Endodermal cell (in vitro differentiated cells): Measurements from ENCODE around the gene KRT20. TPM values are rescaled to one million over a fixed set of nuclear protein-coding genes. Genes with fewer than 3 reads are reported as not detected.

Experiments used
- DNase-seq: peaks from one replicate; pipeline ENCODE4 v3.0.0-alpha.2; 2017
- H3K27ac ChIP-seq: 2 replicates; pipeline ENCODE4 v1.5.1; 2013; ENCODE audit warnings: mild to moderate bottlenecking, low read depth, low read length, moderate library complexity
- H3K27me3 ChIP-seq: 2 replicates; pipeline ENCODE4 v1.6.1; 2013; ENCODE audit warnings: mild to moderate bottlenecking, low read length, moderate library complexity; ENCODE audit not compliant: insufficient read depth, control insufficient read depth, poor library complexity, severe bottlenecking
- H3K36me3 ChIP-seq: 2 replicates; pipeline ENCODE4 v1.7.0; 2013; ENCODE audit warnings: mild to moderate bottlenecking, low read length, moderate library complexity; ENCODE audit not compliant: control insufficient read depth, insufficient read depth
- H3K4me1 ChIP-seq: one replicate; pipeline ENCODE4 v1.7.0; 2013; ENCODE audit warnings: low read length; ENCODE audit not compliant: control insufficient read depth, insufficient read depth
- H3K4me3 ChIP-seq: 2 replicates; pipeline ENCODE4 v1.5.1; 2013; ENCODE audit warnings: mild to moderate bottlenecking, low read length, moderate library complexity
- H3K9ac ChIP-seq: 2 replicates; pipeline ENCODE4 v1.6.1; 2013; ENCODE audit warnings: mild to moderate bottlenecking, low read length, moderate library complexity; ENCODE audit not compliant: poor library complexity, severe bottlenecking; ENCODE audit errors: extremely low read depth
- H3K9me3 ChIP-seq: 2 replicates; pipeline ENCODE4 v1.6.1; 2013; ENCODE audit warnings: mild to moderate bottlenecking, low read length, moderate library complexity; ENCODE audit not compliant: control insufficient read depth
- H3K27ac Mint-ChIP-seq: 2 replicates; pipeline ENCODE4 v1.8.0; 2020; ENCODE audit warnings: mixed read lengths
- H3K27me3 Mint-ChIP-seq: 2 replicates; pipeline ENCODE4 v1.8.0; 2021; ENCODE audit warnings: mild to moderate bottlenecking, mixed read lengths; ENCODE audit not compliant: insufficient read depth
- H3K36me3 Mint-ChIP-seq: 2 replicates; pipeline ENCODE4 v1.8.0; 2020; ENCODE audit warnings: low read depth, mixed read lengths
- H3K4me1 Mint-ChIP-seq: 2 replicates; pipeline ENCODE4 v1.8.0; 2020; ENCODE audit warnings: mixed read lengths
- H3K4me3 Mint-ChIP-seq: 2 replicates; pipeline ENCODE4 v1.8.0; 2020; ENCODE audit warnings: mild to moderate bottlenecking, moderate library complexity, mixed read lengths
- H3K9me3 Mint-ChIP-seq: 2 replicates; pipeline ENCODE4 v1.8.0; 2020; ENCODE audit warnings: mild to moderate bottlenecking, mixed read lengths
- WGBS, 2 experiments: methylation state at CpG; one replicate each; pipeline versions ENCODE4 v1.1.5 to v1.1.7; 2013; ENCODE audit warnings: missing lambda C conversion rate in 2 of 2, mixed read lengths in 1 of 2; ENCODE audit not compliant: insufficient coverage in 1 of 2, insufficient read length in 1 of 2; 5-methylcytosine and 5-hydroxymethylcytosine counted together
- total RNA-seq, 2 donors: library from RNA; stranded (reverse); fragmentation: NEBNext Ultra II Directional in 1 of 2; extraction: Animal tissue kit (Norgen Biotek cat#: 25700) in 1 of 2; gene quantifications; 2 replicates in 1 of 2; 3 replicates in 1 of 2; pipeline ENCODE4 v1.2.1, GENCODE V29; 2021
- TF ChIP-seq, protein P1 (sequence below): fragments of 200-600 bp; sonication (generic); conservative IDR thresholded peaks from 2 replicates; pipeline ENCODE4 v1.5.0; 2021; ENCODE audit warnings: antibody characterized with exemption, mild to moderate bottlenecking

Gene KRT20
- total RNA-seq, 2 donors from 2014 or later: not detected

DNA sequence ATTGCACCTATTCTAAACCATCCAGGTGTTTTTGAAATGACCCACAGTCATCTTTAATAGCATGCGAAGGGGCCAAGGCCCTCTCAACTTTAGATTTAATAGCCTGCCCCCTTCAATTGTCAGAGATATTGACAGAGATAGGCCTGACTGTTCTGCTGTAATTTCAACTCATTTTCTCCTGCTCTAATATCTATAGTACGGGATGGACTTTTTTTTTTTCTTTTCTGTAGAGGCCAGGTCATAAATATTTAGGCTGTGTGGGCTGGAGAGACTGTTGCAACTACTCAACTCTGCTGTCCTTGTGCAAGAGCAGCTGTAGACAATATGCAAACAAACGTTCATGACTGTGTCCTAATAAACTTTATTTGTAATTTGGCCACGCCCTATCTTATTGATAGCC lies 24.7 kb upstream of the KRT20 start:
- H3K36me3 Mint-ChIP-seq: no peaks in the 10 kb centered on the region
- Histone ChIP-seq H3K9me3 (no peaks in the 10 kb centered on the region), H3K36me3 (no peaks in the 10 kb centered on the region), H3K27ac (no peak overlapping the region), H3K27me3 (no peaks in the 10 kb centered on the region), H3K4me1 (no peaks in the 10 kb centered on the region), H3K9ac (no peak overlapping the region), H3K4me3 (no peak overlapping the region)
- H3K4me1 Mint-ChIP-seq: peaks cover 12% of the 10 kb centered on the region
- H3K9me3 Mint-ChIP-seq: no peaks in the 10 kb centered on the region
- TF ChIP-seq, protein P1, sequence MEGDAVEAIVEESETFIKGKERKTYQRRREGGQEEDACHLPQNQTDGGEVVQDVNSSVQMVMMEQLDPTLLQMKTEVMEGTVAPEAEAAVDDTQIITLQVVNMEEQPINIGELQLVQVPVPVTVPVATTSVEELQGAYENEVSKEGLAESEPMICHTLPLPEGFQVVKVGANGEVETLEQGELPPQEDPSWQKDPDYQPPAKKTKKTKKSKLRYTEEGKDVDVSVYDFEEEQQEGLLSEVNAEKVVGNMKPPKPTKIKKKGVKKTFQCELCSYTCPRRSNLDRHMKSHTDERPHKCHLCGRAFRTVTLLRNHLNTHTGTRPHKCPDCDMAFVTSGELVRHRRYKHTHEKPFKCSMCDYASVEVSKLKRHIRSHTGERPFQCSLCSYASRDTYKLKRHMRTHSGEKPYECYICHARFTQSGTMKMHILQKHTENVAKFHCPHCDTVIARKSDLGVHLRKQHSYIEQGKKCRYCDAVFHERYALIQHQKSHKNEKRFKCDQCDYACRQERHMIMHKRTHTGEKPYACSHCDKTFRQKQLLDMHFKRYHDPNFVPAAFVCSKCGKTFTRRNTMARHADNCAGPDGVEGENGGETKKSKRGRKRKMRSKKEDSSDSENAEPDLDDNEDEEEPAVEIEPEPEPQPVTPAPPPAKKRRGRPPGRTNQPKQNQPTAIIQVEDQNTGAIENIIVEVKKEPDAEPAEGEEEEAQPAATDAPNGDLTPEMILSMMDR: no peak
- H3K4me3 Mint-ChIP-seq: no peak overlapping the region
- 77 to 93% methylated on average over 2 to 4 of the region's 4 CpGs for WGBS, 2 experiments
- H3K27me3 Mint-ChIP-seq: peaks cover 29% of the 10 kb centered on the region
- no peak for DNase-seq
- H3K27ac Mint-ChIP-seq: no peak overlapping the region

DNA sequence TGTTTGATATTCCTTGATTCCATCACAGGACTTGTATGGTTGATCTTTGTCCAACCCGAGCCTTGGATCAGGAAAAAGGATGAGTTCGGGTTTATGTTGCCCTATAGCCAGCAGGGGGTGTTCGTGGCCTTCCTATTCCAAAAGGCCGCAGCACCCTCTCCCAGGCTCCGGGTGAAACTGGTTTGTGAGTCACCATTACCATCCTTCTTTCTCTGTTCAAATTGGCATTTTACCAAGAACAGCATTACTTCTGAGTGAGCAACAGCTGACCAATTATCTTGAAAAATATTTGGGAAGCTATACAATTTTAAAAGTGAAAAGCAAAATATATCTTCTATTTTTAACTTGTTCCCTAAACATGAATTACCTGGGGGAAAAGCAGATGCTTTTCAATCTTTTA lies 24.3 kb upstream of the KRT20 start:
- Histone ChIP-seq H3K27me3 (no peaks in the 10 kb centered on the region), H3K4me1 (no peaks in the 10 kb centered on the region), H3K4me3 (no peak overlapping the region), H3K9me3 (no peaks in the 10 kb centered on the region), H3K9ac (no peak overlapping the region), H3K27ac (no peak overlapping the region), H3K36me3 (no peaks in the 10 kb centered on the region)
- DNase-seq: peak; percentile 92
- TF ChIP-seq, protein P1: peak; percentile 87
- Mint-ChIP-seq H3K4me1 (peaks cover 17% of the 10 kb centered on the region), H3K9me3 (no peaks in the 10 kb centered on the region), H3K27ac (no peak overlapping the region), H3K27me3 (peaks cover 33% of the 10 kb centered on the region), H3K4me3 (no peak overlapping the region), H3K36me3 (no peaks in the 10 kb centered on the region)
- 5 to 19% methylated on average over 5 of the region's 5 CpGs for WGBS, 2 experiments

DNA sequence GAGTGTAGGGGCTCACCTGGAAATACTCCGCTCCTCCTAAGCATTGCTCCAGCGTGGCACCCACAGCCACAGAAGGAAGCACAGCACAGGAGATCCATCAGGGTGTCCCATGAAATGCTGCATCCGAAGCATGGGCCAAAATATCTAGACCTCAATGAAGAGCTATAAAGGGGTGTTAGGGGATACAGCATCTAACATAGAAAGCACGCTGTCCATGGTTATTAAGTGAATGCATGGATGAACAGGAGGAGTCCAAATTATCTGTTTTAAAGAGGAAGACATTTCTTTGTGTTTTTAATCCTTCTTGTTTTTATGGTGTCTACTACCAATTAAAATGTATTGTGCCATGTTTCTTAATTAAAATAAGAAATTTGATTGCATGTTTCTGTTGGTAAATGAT lies 21.6 kb upstream of the KRT20 start:
- Histone ChIP-seq H3K9me3 (no peaks in the 10 kb centered on the region), H3K4me1 (no peaks in the 10 kb centered on the region), H3K36me3 (no peaks in the 10 kb centered on the region), H3K27ac (no peak overlapping the region), H3K4me3 (no peak overlapping the region), H3K9ac (no peak overlapping the region), H3K27me3 (no peaks in the 10 kb centered on the region)
- WGBS, 2 experiments: 77 to 96% methylated on average over 2 to 4 of the region's 4 CpGs
- TF ChIP-seq, protein P1: no peak
- Mint-ChIP-seq H3K9me3 (no peaks in the 10 kb centered on the region), H3K4me3 (no peak overlapping the region), H3K27me3 (peaks cover 33% of the 10 kb centered on the region), H3K36me3 (no peaks in the 10 kb centered on the region), H3K27ac (no peak overlapping the region), H3K4me1 (peaks cover 38% of the 10 kb centered on the region)
- DNase-seq: no peak
